Fibroblast of skin of right biceps (primary cell): Measurements from ENCODE around the gene ERC2.

Experiments used
- DNase-seq: peaks from one replicate; pipeline ENCODE4 v3.0.0-alpha.2; 2013

Gene ERC2

GRCh38 chr3:55774856-55775255 lies 693.4 kb downstream of the ERC2 start:
- no peak for DNase-seq

GRCh38 chr3:55771503-55771902 lies 696.8 kb downstream of the ERC2 start:
- no peak for DNase-seq

DNA sequence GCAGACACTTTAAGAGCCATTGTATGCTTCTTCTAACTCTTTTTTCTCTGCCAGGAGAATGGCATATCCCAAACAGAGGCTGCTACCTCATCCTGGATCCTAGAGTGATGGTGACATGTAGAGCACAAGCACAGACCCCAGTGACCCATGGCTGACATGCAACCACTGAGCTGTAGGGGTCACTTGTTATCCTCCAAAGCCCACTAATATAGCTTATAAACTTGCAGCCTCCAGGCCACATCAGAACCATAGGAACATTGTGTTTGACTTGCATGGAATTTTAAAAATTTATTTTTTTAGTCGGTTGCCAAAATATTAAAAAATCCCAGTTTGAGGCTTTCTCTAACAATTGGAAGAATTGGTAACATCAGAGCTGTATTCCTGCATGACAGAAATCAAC lies 698.2 kb downstream of the ERC2 start:
- DNase-seq: no peak

GRCh38 chr3:55766753-55767152 lies 701.5 kb downstream of the ERC2 start:
- DNase-seq: no peak

- no peak for DNase-seq
Observed at GRCh38 chr3:55765906-55766701, 702.2 kb downstream of the ERC2 start.

- no peak for DNase-seq
Observed at GRCh38 chr3:55765398-55765797, 702.9 kb downstream of the ERC2 start.

GRCh38 chr3:55756976-55757375 lies 711.3 kb downstream of the ERC2 start:
- DNase-seq: no peak

DNA sequence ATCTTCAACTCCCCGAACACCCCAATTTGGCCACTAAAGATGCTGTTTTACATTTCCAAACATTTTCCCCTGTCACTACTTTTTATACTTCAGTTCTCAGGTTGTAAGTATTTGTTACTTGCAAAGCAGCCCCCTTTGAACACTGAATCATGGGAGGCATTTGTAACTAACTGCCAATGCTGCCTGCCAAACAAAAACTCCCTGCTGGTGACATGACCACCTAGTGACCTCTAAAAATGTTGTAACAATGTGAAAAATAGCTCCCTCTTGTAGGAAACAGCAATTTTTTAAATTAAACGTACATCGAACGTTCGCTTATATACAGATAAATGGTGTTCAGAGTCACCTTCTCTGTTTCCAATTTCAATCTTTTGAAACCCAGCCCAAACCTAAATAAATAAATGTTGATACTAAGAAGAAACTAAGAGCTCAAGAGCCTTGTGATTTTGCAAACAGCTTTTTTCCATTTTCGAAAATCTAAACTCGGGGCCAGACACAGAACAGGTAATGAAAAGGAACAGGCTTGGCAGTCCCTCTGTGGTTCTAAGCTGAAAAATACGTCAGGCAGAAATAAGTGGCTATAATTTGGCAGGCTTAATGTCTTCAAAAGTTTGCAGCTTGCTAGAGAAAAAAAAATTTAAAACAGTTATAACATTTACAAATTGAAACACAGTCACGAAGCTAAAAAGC lies 712.6 kb downstream of the ERC2 start:
- no peak for DNase-seq

DNA sequence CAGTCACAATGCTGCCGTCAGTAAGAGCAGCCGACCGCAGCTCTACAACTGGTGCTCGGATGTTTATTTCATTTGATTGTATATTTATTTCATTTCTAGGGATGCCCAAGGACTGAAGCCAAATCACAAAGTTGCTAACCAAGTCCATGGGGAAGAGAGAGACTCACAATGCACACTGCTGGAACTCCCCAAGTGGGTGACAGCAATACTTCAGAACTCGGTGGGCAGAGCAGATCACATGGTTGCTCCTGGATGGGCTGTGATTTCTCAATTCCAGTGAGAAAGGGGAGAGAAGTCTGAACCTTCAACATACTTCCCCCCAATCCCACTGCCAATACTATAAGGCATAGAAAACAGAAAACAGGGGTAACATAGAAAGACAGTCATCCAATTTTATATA lies 715.4 kb downstream of the ERC2 start:
- DNase-seq: no peak

- no peak for DNase-seq
Observed at GRCh38 chr3:55751730-55752129, 716.5 kb downstream of the ERC2 start.

GRCh38 chr3:55750525-55750924 lies 717.7 kb downstream of the ERC2 start:
- peak; percentile 94 for DNase-seq

DNA sequence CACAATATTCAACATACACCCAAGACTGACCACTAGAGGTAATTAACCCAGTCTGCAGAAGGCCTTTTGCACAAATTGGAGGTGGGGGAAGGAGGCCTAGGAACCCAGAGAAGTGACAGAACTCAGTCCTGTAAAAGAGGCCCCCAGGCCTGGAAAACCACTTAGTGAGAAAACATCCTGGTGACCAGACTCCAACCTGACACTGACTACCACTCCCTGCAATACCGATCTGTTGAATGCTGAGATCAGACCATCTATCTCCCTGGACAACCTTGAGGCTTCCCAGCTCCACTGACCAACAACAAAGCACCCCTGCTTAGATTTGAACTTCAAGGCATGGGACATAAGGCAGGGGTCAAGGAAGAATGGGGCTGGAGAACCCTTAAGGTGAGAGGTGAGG lies 719.2 kb downstream of the ERC2 start:
- DNase-seq: no peak

- peak; percentile 10 for DNase-seq
Observed at GRCh38 chr3:55746808-55747413, 721.4 kb downstream of the ERC2 start.

DNA sequence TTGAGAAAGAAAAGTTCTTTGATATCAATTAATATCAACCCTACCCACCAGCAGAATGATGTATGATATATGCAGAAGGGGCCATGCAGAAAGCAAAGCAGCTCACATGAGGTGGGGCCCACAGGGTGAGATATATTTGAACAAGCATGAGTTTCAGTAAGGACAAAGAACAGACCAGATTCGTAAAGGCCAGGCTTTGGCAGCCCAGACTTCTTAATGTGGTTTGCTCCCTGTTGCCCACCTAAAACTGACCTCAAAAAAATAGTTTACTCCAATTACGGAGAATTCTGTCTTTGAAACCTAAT lies 725.5 kb downstream of the ERC2 start:
- no peak for DNase-seq

GRCh38 chr3:55742022-55742831 lies 726.0 kb downstream of the ERC2 start:
- peak; percentile 59 for DNase-seq

DNA sequence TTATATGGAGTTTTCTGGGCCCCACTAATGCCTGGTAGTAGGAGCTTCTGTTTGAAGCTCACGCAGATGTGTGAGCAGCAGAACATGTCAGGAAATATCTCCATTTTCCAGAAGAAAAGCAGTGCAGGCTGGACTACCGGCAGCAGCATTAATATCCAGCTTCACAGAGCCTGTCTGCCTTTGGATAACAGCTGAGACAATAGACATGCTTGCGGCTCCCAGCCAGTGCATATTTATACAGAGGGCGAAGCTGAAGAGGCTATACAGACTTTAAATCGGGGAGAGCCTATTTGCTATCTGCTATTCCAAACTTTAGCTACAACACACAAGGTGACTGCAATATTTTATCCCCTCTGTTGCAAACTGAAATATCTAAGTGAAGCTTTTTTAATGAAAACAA lies 731.1 kb downstream of the ERC2 start:
- DNase-seq: no peak

- peak; percentile 10 for DNase-seq
Observed at GRCh38 chr3:55735976-55736375, 732.3 kb downstream of the ERC2 start.

- no peak for DNase-seq
Observed at GRCh38 chr3:55731741-55732140, 736.5 kb downstream of the ERC2 start.

DNA sequence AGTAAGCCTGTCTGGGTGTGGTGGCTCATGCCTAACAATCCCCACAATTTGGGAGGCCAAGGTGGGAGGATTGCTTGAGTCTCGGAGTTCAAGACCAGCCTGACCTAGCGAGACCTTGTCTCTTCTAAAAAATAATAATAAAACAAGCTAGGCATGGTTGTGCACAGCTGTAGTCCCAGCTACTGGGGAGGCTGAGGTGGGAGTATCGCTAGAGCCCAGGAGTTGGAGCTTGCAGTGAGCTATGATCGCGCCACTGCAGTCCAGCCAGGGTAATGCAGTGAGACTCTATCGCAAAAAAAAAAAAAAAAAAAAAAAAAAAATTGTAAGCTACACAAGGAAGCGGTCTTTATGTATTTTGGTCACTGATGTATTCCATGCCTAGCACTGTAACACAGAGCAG lies 738.7 kb downstream of the ERC2 start:
- no peak for DNase-seq

GRCh38 chr3:55728461-55729100 lies 739.7 kb downstream of the ERC2 start:
- DNase-seq: no peak

- DNase-seq: no peak
Observed at GRCh38 chr3:55726501-55726775, 741.8 kb downstream of the ERC2 start.

DNA sequence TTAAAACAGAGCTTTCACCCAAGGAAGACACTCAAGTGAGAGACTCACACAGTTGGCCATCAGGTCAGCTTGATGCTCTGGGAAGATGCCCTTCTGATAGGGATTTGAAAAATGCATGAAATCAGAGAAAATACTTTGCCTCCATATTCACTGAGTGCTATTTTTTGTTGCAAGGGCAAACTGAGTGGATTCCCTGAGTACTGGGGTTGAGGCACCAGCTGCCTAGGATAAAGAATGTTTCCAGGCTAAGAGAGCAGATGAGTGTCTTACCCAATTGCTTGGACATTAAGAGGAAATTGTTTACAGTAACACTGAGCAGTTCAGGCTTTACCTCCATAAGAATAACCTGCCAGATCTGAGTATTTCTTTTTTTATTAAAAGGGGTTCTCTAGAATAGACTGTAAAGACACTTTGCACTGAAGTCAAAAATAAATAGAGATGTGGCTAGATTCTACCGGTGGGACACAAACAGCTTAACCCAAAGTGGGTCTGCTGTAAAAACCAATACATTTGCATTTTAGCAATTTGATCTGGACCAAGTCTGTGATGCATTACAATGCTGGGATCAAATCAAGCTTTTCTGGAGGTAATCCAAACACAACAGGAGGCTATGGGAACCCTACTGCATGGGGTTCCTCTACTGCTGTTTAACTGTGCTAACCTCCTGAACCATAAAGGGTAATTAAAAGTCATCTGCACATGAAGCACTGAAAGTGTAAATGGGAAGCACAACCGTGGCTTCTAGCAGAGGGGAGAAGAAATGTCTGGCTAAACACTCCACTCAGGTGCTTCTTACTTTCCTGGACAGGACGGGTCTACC lies 742.4 kb downstream of the ERC2 start:
- DNase-seq: no peak
